ENCODE measurements around the gene TWIST2.

Gene TWIST2

DNA sequence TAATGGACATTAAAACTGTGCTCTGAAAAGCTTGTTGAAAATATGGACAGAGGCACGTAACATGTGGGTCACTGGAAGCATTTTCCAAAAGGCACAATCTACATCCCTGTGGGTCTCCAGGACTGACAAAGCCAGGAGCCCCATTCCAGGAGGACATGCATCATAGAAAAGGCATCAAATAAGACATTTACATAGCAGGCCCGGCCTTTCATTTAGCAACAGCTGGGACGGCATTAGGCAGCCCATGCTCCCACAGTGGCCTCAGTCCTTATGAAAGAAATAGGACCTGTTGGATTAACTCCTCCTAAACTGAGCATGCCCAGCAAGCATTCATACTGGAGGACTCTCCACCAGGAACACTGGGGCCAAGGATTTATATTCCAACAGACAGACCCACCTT, 72.2 kb downstream of the TWIST2 start:
- DNase-seq (ENCODE audit: low spot score) = no peak

DNA sequence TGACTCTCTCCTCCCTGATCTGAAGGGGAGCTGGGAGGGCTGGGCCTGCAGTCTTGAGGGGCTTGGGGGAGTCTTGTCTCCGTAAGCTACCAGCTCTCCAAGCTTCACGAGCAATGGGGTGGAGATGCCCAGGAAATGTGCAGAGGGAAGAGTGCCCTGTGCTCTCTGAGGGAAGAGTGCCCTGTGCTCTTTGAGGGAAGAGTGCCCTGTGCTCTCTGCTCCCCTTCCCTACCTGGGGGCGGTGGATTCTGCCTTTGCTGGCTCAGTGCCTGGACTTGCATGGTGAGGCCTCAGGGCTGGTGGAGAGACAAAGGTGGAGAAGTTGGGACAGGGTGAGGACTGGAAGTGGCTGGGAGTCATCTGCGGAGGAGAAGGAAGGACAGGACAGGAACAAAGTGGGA, 72.7 kb downstream of the TWIST2 start:
- no peak for DNase-seq (ENCODE audit: low spot score)

GRCh38 chr2:238921259-238921658, 73.4 kb downstream of the TWIST2 start:
- no peak for DNase-seq (ENCODE audit: low spot score)

- no peak for DNase-seq (ENCODE audit: low spot score)
These were observed 73.9 kb downstream of the TWIST2 start for GRCh38 chr2:238921681-238922319.

- DNase-seq (ENCODE audit: low spot score) = no peak
These were observed 74.5 kb downstream of the TWIST2 start for GRCh38 chr2:238922435-238922834.

- no peak for DNase-seq (ENCODE audit: low spot score)
These were observed 76.1 kb downstream of the TWIST2 start for GRCh38 chr2:238924032-238924431.

DNA sequence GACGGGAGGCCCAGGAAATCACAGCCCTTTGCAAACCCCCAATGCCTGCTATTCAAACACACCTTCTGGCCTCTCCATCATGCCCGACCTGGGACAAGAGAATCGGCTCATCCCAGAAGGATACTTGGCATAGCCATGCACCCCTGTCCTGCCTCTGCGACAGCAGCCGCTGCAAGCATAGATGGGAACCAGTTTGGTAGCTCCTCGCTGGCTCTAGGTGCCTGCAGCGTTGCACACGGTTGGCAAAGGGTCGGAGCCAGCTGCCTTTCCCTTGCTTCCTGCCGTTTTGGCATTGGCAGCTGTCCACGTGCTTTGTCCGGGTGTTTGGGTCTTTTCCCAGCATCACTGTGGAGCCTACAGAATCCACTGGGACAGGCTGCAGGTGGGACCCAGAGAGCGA, 76.9 kb downstream of the TWIST2 start:
- no peak for DNase-seq (ENCODE audit: low spot score)

- no peak for DNase-seq (ENCODE audit: low spot score)
These were observed 77.4 kb downstream of the TWIST2 start for GRCh38 chr2:238925281-238925680.

- no peak for DNase-seq (ENCODE audit: low spot score)
These were observed 78.1 kb downstream of the TWIST2 start for GRCh38 chr2:238925816-238926521.

GRCh38 chr2:238926761-238927611, 79.1 kb downstream of the TWIST2 start:
- DNase-seq (ENCODE audit: low spot score) = no peak

DNA sequence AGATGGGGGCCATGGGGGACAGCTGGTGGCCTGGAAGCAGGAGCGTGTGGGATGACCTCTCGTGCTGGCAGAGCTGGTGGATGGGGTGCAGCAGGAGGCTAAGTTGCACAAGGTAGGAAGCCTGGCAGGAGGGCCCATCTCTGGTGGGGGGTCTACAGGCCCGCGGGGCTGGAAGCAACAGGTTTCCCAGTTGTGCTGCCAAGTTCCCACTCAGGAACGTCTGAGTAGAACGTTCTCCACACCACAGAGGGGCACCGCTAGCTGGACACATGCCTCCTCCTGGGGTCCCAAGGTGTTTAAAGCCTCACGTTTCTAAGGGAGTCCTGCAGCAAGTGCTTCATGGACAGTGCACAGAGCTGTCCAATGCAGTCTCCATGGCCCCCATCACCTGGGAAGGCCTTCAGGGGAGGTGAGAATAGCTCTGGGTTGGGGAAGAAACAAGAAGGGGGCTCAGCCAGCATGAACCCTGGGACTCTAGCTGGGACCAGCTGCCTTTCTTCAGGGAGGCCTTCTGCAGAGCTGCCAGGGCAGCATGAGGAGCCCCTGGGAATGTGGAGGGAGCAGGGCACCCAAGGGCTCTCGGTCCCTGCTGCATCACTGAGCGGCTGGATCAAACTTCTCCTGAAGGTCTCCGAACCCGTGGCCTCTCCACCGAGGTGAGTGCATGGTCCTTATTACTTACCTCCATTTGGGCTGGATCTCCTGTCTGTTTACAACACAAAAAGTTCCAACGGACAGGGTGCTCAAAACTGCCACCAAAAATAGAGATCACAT, 80.0 kb downstream of the TWIST2 start:
- DNase-seq (ENCODE audit: low spot score) = no peak

GRCh38 chr2:238928520-238929241, 80.8 kb downstream of the TWIST2 start:
- DNase-seq (ENCODE audit: low spot score) = no peak

DNA sequence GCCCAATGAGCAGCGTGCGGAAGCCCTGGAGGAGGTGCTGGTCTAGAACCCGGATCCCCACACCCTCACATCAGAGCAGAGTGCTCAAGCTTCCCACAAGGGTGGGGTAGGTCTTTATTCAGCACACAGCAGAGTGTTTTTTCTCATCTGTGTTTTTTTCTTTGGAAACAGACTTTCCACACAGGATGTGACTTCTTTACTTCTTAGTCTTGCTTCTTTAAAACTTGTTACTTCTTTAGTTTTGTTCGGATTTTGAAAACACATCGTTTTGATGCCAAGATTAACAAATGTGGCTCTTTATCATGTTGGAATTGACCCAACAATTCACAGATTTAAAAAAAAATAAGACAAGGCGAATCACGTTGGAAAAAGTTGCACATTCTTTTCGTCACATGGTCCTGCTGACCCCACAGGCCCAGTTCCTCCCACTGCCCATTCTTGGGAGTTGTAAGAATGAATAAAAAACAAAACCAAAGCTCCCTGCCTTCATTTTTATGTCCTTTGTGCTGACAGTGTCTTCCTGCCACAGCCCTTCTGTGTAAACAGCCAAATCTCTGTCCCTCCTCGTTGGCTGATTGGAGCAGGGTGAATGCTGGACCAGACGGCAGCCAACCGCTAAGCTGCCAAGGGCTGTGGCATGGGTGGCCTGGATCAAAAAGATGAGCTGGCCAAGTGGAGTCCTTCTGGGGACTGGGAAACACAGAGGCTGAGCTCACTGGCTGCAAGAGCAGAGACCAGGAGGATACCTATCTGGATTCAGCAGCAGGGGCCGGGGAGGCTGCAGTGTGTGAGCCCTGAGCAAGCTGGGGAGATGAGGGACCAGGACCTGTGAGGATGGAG, 81.6 kb downstream of the TWIST2 start:
- DNase-seq (ENCODE audit: low spot score) = peak; percentile 57

DNA sequence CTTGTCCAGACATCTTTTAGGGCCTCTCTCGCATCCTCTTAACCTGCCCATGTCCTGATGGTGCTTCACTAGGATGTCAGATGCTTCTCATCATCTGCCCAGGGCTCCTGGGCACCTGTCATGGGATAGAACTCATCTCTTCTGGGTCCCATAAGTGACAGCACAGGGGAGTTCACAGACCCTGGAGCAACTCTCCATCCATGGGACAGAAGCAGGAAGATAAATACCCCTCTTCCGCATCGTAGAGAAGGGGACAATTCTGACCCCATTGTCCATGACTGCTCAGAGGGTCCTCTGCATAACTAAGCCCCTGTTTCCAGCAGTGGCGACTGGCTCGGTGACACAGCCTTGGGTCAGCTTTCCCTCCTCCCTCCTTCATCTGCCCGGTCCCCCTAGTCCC, 82.3 kb downstream of the TWIST2 start:
- no peak for DNase-seq (ENCODE audit: low spot score)

GRCh38 chr2:238936162-238937052, 88.5 kb downstream of the TWIST2 start:
- DNase-seq (ENCODE audit: low spot score) = no peak

- no peak for DNase-seq (ENCODE audit: low spot score)
These were observed 90.1 kb downstream of the TWIST2 start for GRCh38 chr2:238938003-238938400.

DNA sequence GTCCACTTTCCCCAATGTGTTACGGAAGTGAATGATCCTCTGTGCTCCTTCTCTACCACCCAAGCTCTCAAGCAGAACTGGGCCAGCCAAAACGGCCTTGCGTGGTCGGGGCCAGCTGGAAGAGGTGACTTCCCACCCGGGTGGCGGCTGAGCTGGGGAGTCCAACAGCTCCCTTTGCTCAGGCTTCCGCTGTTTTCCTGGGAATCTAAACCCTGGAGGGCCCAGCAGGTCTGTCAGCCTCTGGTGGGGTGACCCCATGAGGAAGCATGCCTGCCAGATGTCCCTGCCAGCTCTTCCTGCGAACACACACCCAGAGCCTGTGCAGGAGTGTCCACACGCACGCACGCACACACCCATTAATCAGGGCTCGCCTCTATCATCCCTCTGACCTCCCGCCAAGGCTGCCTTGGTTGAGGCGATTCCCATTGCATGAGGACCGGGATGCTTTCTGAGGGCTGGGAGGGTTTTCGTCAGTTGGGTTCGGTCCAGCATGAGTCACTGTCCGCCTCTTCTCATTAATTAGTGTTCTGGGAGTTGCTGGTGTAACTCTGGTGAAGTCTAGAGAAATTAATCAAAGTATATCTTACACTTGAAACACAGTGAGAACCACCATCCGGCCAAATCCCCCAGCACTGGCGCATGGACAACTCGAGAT, 90.6 kb downstream of the TWIST2 start:
- no peak for DNase-seq (ENCODE audit: low spot score)

- no peak for DNase-seq (ENCODE audit: low spot score)
These were observed 91.2 kb downstream of the TWIST2 start for GRCh38 chr2:238939074-238939473.
